A673 (cell line): ENCODE results near the gene MBD5. TPM values are rescaled to one million over a fixed set of nuclear protein-coding genes. Genes with fewer than 3 reads are reported as not detected.

Experiments
- BruUV-seq: library from RNA; stranded (reverse); fragments of 400-500 nt; replicated peaks from 2 replicates; lab custom pipeline; 2021; lab: Mats Ljungman, UMichigan
- CTCF ChIA-PET: fragments of 300-600 bp; sonication (Branson Sonifier 250); formaldehyde crosslinking; loops from one replicate; lab custom pipeline; 2022; ENCODE audit warnings: antibody characterized with exemption; lab: Charles Lee
- POLR2A ChIA-PET: fragments of 300-600 bp; sonication (Branson Sonifier 250); formaldehyde crosslinking; loops from one replicate; lab custom pipeline; 2022; ENCODE audit warnings: antibody characterized with exemption; ENCODE audit not compliant: low non-redundant PET; lab: Charles Lee
- DNase-seq: peaks from one replicate; pipeline ENCODE4 v3.0.0-alpha.2; 2015; ENCODE audit warnings: low spot score
- H3K27ac ChIP-seq: fragments of 200-600 bp; sonication (generic); 2 replicates; pipeline ENCODE4 v1.5.1; 2016; ENCODE audit warnings: mixed run types, low read depth, mild to moderate bottlenecking, mixed read lengths, antibody characterized with exemption, low read length; ENCODE audit not compliant: poor library complexity, severe bottlenecking
- H3K27me3 ChIP-seq: fragments of 200-600 bp; sonication (generic); replicated peaks from 2 replicates; pipeline ENCODE4 v1.6.1; 2017; ENCODE audit warnings: mixed run types, low read depth, mild to moderate bottlenecking, mixed read lengths, antibody characterized with exemption, low read length; ENCODE audit not compliant: insufficient read depth, poor library complexity
- H3K36me3 ChIP-seq: fragments of 200-600 bp; sonication (generic); 2 replicates; pipeline ENCODE4 v1.6.1; 2016; ENCODE audit warnings: mixed run types, mild to moderate bottlenecking, mixed read lengths, antibody characterized with exemption, low read length; ENCODE audit not compliant: insufficient read depth, poor library complexity, severe bottlenecking
- H3K4me1 ChIP-seq: fragments of 200-600 bp; sonication (generic); 2 replicates; pipeline ENCODE4 v1.6.1; 2017; ENCODE audit warnings: mixed run types, mild to moderate bottlenecking, mixed read lengths, antibody characterized with exemption, low read length; ENCODE audit not compliant: insufficient read depth, poor library complexity, severe bottlenecking
- H3K4me3 ChIP-seq: fragments of 200-600 bp; sonication (generic); 2 replicates; pipeline ENCODE4 v1.5.1; 2016; ENCODE audit warnings: low read depth, mixed run types, mild to moderate bottlenecking, mixed read lengths, low read length; ENCODE audit not compliant: poor library complexity, severe bottlenecking
- H3K9me3 ChIP-seq: fragments of 200-600 bp; sonication (generic); 2 replicates; pipeline ENCODE4 v1.6.1; 2016; ENCODE audit warnings: mixed run types, low read depth, mild to moderate bottlenecking, mixed read lengths, antibody characterized with exemption, low read length; ENCODE audit not compliant: poor library complexity, severe bottlenecking
- CTCF ChIP-seq: fragments of 300-800, 200-600 bp; sonication (generic); conservative IDR thresholded peaks from 2 replicates; pipeline ENCODE4 v1.5.1; 2017; ENCODE audit warnings: low read depth, mild to moderate bottlenecking, antibody characterized with exemption, low read length, moderate library complexity, mixed read lengths
- EZH2 ChIP-seq: fragments of 200-600 bp; sonication (generic); IDR thresholded peaks from 2 replicates; pipeline ENCODE4 v1.6.1; 2017; ENCODE audit warnings: borderline replicate concordance, low read depth, mild to moderate bottlenecking, mixed read lengths, antibody characterized with exemption, low read length; ENCODE audit not compliant: poor library complexity, severe bottlenecking
- intact Hi-C: fragments of 100-400 bp; cut with micrococcal nuclease; formaldehyde crosslinking; loops from one replicate; pipeline ENCODE4 v1.10.0; 2022; ENCODE audit not compliant: unreplicated experiment
- total RNA-seq: library from RNA; stranded (reverse); gene quantifications from 2 replicates; pipeline ENCODE4 v1.2.3, GENCODE V29; 2021

Gene MBD5
- total RNA-seq, 1 experiment from 2014 or later: 32.4 TPM

- BruUV-seq: no TSS peak
- peak; percentile 89 for DNase-seq
- intact Hi-C loops: loop anchor here (1.0 to 5.0 kb wide), 4 partner anchors 302 to 1772 kb away; no protein-coding TSS in a partner anchor
- no peak overlapping the region for H3K27ac ChIP-seq
- POLR2A ChIA-PET: no interaction called here
- H3K36me3 ChIP-seq: no peaks in the 10 kb centered on the region
- no peak for TF ChIP-seq EZH2
- peak; percentile 97 for TF ChIP-seq CTCF
- H3K4me1 ChIP-seq: no peaks in the 10 kb centered on the region
- H3K9me3 ChIP-seq: no peaks in the 10 kb centered on the region
- peak overlapping the region; percentile 25 for H3K4me3 ChIP-seq
- CTCF ChIA-PET: interaction anchor here (0.5 to 1.4 kb wide), 5 partner anchors 236 to 1072 kb away, joined by 3 to 7 read pairs (median 3); no protein-coding TSS in a partner anchor
- no peaks in the 10 kb centered on the region for H3K27me3 ChIP-seq
Measured at GRCh38 chr2:148509288-148509902, 488.5 kb downstream of the MBD5 start.

GRCh38 chr2:148511883-148512282 lies 491.0 kb downstream of the MBD5 start:
- ChIA-PET POLR2A (no interaction called here), CTCF (no interaction called here)
- BruUV-seq: no TSS peak
- DNase-seq: no peak
- Histone ChIP-seq H3K4me3 (no peak overlapping the region), H3K36me3 (no peaks in the 10 kb centered on the region), H3K4me1 (no peaks in the 10 kb centered on the region), H3K27ac (no peak overlapping the region), H3K9me3 (no peaks in the 10 kb centered on the region), H3K27me3 (no peaks in the 10 kb centered on the region)
- TF ChIP-seq EZH2: no peak
- TF ChIP-seq CTCF: no peak
- intact Hi-C loops: loop anchor here (10.0 kb wide), 1 partner anchor 473 kb away; no protein-coding TSS in a partner anchor

GRCh38 chr2:148512501-148512900 lies 491.6 kb downstream of the MBD5 start:
- Histone ChIP-seq H3K4me3 (no peak overlapping the region), H3K4me1 (no peaks in the 10 kb centered on the region), H3K9me3 (no peaks in the 10 kb centered on the region), H3K36me3 (no peaks in the 10 kb centered on the region), H3K27ac (no peak overlapping the region), H3K27me3 (no peaks in the 10 kb centered on the region)
- CTCF ChIA-PET: no interaction called here
- no TSS peak for BruUV-seq
- no peak for TF ChIP-seq EZH2
- TF ChIP-seq CTCF: no peak
- intact Hi-C loops: loop anchor here (10.0 kb wide), 1 partner anchor 472 kb away; no protein-coding TSS in a partner anchor
- POLR2A ChIA-PET: no interaction called here
- DNase-seq: no peak
